ENCODE data around the gene TANGO6.
"Not testable (repeated sequence)": the region's sequence is repeated elsewhere in the genome, so short reads cannot be mapped to it uniquely, and the experiment has no call there.

DNA sequence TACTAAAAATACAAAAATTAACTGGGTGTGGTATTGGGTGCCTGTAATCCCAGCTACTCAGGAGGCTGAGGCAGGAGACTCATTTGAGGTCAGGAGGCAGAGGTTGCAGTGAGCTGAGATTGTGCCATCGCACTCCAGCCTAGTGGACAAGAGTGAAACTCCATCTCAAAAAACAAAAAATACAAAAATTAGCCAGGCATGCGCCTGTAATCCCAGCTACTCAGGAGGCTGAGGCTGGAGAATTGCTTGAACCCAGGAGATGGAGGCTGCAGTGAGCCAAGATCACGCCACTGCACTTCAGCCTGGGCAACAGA, 208.1 kb downstream of the TANGO6 start:
- TF ChIP-seq, protein P1, sequence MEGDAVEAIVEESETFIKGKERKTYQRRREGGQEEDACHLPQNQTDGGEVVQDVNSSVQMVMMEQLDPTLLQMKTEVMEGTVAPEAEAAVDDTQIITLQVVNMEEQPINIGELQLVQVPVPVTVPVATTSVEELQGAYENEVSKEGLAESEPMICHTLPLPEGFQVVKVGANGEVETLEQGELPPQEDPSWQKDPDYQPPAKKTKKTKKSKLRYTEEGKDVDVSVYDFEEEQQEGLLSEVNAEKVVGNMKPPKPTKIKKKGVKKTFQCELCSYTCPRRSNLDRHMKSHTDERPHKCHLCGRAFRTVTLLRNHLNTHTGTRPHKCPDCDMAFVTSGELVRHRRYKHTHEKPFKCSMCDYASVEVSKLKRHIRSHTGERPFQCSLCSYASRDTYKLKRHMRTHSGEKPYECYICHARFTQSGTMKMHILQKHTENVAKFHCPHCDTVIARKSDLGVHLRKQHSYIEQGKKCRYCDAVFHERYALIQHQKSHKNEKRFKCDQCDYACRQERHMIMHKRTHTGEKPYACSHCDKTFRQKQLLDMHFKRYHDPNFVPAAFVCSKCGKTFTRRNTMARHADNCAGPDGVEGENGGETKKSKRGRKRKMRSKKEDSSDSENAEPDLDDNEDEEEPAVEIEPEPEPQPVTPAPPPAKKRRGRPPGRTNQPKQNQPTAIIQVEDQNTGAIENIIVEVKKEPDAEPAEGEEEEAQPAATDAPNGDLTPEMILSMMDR (IDR thresholded peaks at IDR 0.05): not testable (repeated sequence)
- not testable (repeated sequence) for TF ChIP-seq EP300, POLR2A (IDR thresholded peaks at IDR 0.05)

Data from ovary (tissue), 3 donors.